ENCODE measurements around the gene OGN. TPM values are rescaled to one million over a fixed set of nuclear protein-coding genes. Genes with fewer than 3 reads are reported as not detected.

The OGN gene
- polyA plus RNA-seq, 1 donor (not counting 4 experiments of a cell fraction or from before 2014, with no cell fraction given) = not detected

DNA sequence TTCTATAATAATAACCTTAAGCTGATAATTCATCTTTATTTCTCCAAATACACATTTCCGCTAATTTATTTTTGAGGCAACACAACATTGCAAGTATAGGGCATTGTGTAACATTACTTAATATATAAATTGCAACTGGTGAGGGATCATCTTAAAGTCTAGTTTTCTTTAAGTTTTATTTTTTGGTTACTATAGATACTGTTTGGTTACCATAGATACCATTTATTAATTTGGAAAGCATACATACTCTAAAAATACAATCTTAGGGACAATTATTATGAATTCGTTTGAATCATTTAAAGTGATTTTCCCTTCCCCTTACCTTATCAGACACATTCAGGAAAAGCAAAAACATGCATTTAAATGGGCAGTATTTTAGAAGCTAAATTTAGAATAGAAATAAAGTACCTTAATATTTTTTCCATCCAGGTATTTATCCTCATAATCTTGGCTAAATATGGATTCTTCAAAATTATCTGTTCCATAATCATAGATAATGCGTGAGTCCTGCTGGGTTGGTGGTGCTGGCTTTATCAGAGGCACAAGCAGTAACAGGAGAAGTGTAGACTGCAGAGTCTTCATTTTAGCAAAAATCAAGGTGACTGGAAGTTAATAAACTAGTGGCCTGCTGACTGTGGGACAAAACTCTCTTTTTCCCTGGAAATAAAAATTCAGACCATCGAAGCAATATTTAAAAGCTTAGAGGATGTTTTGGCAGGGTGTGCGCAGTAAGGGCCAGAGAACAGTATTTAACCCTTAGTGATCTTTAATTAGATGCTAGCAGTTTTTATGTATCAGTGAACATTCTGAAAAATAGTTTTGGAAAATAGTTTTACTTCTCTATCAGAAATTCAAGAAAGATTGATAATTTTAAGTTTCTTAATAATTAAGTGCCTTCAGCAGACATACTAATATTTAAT is 1.3 kb downstream of the OGN start:
- H3K9ac ChIP-seq (ENCODE audit: control insufficient read depth, extremely low read depth, insufficient read depth, low read length) = no peak overlapping the region
- dilution Hi-C loops (cut with MboI; ENCODE audit: extremely low pct_ligation_motif_present, low sequenced_read_pairs) = no loop called here
- no peaks in the 10 kb centered on the region for H3K4me1 ChIP-seq (ENCODE audit: control insufficient read depth, extremely low read depth, insufficient read depth, low read length)
- no peaks in the 10 kb centered on the region for H3K9me1 ChIP-seq (ENCODE audit: control insufficient read depth, extremely low read depth, insufficient read depth, low read length)
- no peak for DNase-seq (ENCODE audit: low read depth, low spot score)
- no peaks in the 10 kb centered on the region for H3K27me3 ChIP-seq (ENCODE audit: control insufficient read depth, extremely low read depth, insufficient read depth, low read length)
- H3K9me3 ChIP-seq (ENCODE audit: control insufficient read depth, low read depth, low read length) = no peaks in the 10 kb centered on the region
- no peak overlapping the region for H3K4me3 ChIP-seq (ENCODE audit: control insufficient read depth in 2 of 3, extremely low read depth in 1 of 3, insufficient read depth in 2 of 3, low read depth in 1 of 3, low read length in 3 of 3)
- TF ChIP-seq, protein P1, sequence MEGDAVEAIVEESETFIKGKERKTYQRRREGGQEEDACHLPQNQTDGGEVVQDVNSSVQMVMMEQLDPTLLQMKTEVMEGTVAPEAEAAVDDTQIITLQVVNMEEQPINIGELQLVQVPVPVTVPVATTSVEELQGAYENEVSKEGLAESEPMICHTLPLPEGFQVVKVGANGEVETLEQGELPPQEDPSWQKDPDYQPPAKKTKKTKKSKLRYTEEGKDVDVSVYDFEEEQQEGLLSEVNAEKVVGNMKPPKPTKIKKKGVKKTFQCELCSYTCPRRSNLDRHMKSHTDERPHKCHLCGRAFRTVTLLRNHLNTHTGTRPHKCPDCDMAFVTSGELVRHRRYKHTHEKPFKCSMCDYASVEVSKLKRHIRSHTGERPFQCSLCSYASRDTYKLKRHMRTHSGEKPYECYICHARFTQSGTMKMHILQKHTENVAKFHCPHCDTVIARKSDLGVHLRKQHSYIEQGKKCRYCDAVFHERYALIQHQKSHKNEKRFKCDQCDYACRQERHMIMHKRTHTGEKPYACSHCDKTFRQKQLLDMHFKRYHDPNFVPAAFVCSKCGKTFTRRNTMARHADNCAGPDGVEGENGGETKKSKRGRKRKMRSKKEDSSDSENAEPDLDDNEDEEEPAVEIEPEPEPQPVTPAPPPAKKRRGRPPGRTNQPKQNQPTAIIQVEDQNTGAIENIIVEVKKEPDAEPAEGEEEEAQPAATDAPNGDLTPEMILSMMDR (optimal IDR thresholded peaks at IDR 0.05 in 1 of 3, IDR thresholded peaks at IDR 0.05 in 1 of 3, conservative IDR thresholded peaks at IDR 0.05 in 1 of 3; ENCODE audit: extremely low read depth in 1 of 3, insufficient read depth in 2 of 3, low read length in 3 of 3) = no peak
- TF ChIP-seq EZH2 (IDR thresholded peaks at IDR 0.05; ENCODE audit: low read length) = no peak
- FAIRE-seq = no peak
- H3K4me2 ChIP-seq (ENCODE audit: control insufficient read depth, extremely low read depth, insufficient read depth, low read depth, low read length) = no peak overlapping the region
- H2AFZ ChIP-seq (ENCODE audit: control insufficient read depth, low read length) = no peak overlapping the region
- no peaks in the 10 kb centered on the region for H3K36me3 ChIP-seq (ENCODE audit: control insufficient read depth in 2 of 2, extremely low read depth in 1 of 2, insufficient read depth in 2 of 2, low read length in 2 of 2)
- no peaks in the 10 kb centered on the region for H4K20me1 ChIP-seq (ENCODE audit: control insufficient read depth, extremely low read depth, insufficient read depth, low read length)
- H3K27ac ChIP-seq (ENCODE audit: control insufficient read depth, insufficient read depth, low read length) = no peak overlapping the region
- H3K79me2 ChIP-seq (ENCODE audit: control insufficient read depth, insufficient read depth, low read length) = no peaks in the 10 kb centered on the region

- no peak overlapping the region for H3K4me3 ChIP-seq (ENCODE audit: control insufficient read depth in 2 of 3, extremely low read depth in 1 of 3, insufficient read depth in 2 of 3, low read depth in 1 of 3, low read length in 3 of 3)
- H3K4me1 ChIP-seq (ENCODE audit: control insufficient read depth, extremely low read depth, insufficient read depth, low read length) = no peaks in the 10 kb centered on the region
- no peaks in the 10 kb centered on the region for H3K79me2 ChIP-seq (ENCODE audit: control insufficient read depth, insufficient read depth, low read length)
- H3K4me2 ChIP-seq (ENCODE audit: control insufficient read depth, extremely low read depth, insufficient read depth, low read depth, low read length) = no peak overlapping the region
- no peaks in the 10 kb centered on the region for H4K20me1 ChIP-seq (ENCODE audit: control insufficient read depth, extremely low read depth, insufficient read depth, low read length)
- no peak overlapping the region for H3K9ac ChIP-seq (ENCODE audit: control insufficient read depth, extremely low read depth, insufficient read depth, low read length)
- FAIRE-seq (no peak), DNase-seq (ENCODE audit: low read depth, low spot score) (no peak)
- no peak for TF ChIP-seq EZH2 (IDR thresholded peaks at IDR 0.05; ENCODE audit: low read length)
- TF ChIP-seq, protein P1 (optimal IDR thresholded peaks at IDR 0.05 in 1 of 3, IDR thresholded peaks at IDR 0.05 in 1 of 3, conservative IDR thresholded peaks at IDR 0.05 in 1 of 3; ENCODE audit: extremely low read depth in 1 of 3, insufficient read depth in 2 of 3, low read length in 3 of 3) = no peak
- dilution Hi-C loops (cut with MboI; ENCODE audit: extremely low pct_ligation_motif_present, low sequenced_read_pairs) = no loop called here
- H3K9me1 ChIP-seq (ENCODE audit: control insufficient read depth, extremely low read depth, insufficient read depth, low read length) = no peaks in the 10 kb centered on the region
- no peak overlapping the region for H3K27ac ChIP-seq (ENCODE audit: control insufficient read depth, insufficient read depth, low read length)
- H3K36me3 ChIP-seq (ENCODE audit: control insufficient read depth in 2 of 2, extremely low read depth in 1 of 2, insufficient read depth in 2 of 2, low read length in 2 of 2) = no peaks in the 10 kb centered on the region
- no peaks in the 10 kb centered on the region for H3K27me3 ChIP-seq (ENCODE audit: control insufficient read depth, extremely low read depth, insufficient read depth, low read length)
- no peak overlapping the region for H2AFZ ChIP-seq (ENCODE audit: control insufficient read depth, low read length)
- no peaks in the 10 kb centered on the region for H3K9me3 ChIP-seq (ENCODE audit: control insufficient read depth, low read depth, low read length)
These were observed 2.0 kb downstream of the OGN start for GRCh38 chr9:92402360-92402759.
